K562 (cell line): ENCODE data around the gene MYO6. TPM values are rescaled to one million over a fixed set of nuclear protein-coding genes. Genes with fewer than 3 reads are reported as not detected.

ENCODE experiments used
- ATAC-seq: fragments of 200-7000 bp; cut with Tn5 transposase; 3 replicates; pipeline ENCODE4 v1.9.1; 2020; ENCODE audit warnings: moderate library complexity
- BruUV-seq: library from RNA; stranded (reverse); fragments of 400-500 nt; replicated peaks from 2 replicates; lab custom pipeline; 2021; lab: Mats Ljungman, UMichigan
- CTCF ChIA-PET: fragments of 300-600 bp; formaldehyde crosslinking; extraction: SDS; loops from one replicate; lab custom pipeline; 2021; ENCODE audit warnings: low intra/inter-chr PET ratio; lab: Yijun Ruan, JAX
- POLR2A ChIA-PET: fragments of 300-600, 350-650 bp; sonication (Branson Sonifier 250); formaldehyde crosslinking; extraction: SDS; loops from one replicate; lab custom pipeline; 2021; ENCODE audit warnings: antibody characterized with exemption, inconsistent platforms; lab: Yijun Ruan, JAX
- DNase-seq, 4 experiments: peaks; one replicate each; pipeline versions ENCODE4 v3.0.0 to v3.0.0-alpha.2; 2011 to 2018; ENCODE audit warnings: low spot score in 3 of 4, mixed read lengths in 3 of 4; ENCODE audit errors: extremely low read depth in 1 of 4
- FAIRE-seq: peaks from 2 replicates; lab custom pipeline; 2011; peaks lifted over from hg19 to GRCh38; lab: Jason Lieb, UNC
- H2AFZ ChIP-seq: 2 replicates; pipeline ENCODE4 v1.6.0; 2011; ENCODE audit warnings: low read depth, low read length, control low read depth, inconsistent platforms
- H3K27ac ChIP-seq: fragments of 200-600 bp; 3 replicates; pipeline ENCODE4 v1.8.0; 2011; ENCODE audit warnings: low read depth, mild to moderate bottlenecking, control low read depth, inconsistent platforms, low read length, moderate library complexity, mixed read lengths; ENCODE audit errors: extremely low read depth
- H3K27me3 ChIP-seq, 2 experiments: fragments of 300-600 bp in 1 of 2; 2 replicates in 1 of 2; 3 replicates in 1 of 2; pipeline versions ENCODE4 v1.6.0 to v1.8.0; 2011; ENCODE audit warnings: inconsistent platforms in 2 of 2, low read length in 2 of 2, mild to moderate bottlenecking in 1 of 2, mixed read lengths in 1 of 2, moderate library complexity in 1 of 2; ENCODE audit not compliant: control insufficient read depth in 2 of 2, insufficient read depth in 2 of 2
- H3K36me3 ChIP-seq: fragments of 300-600 bp; 3 replicates; pipeline ENCODE4 v1.8.0; 2011; ENCODE audit warnings: mild to moderate bottlenecking, low read length, inconsistent platforms; ENCODE audit not compliant: control insufficient read depth, insufficient read depth
- H3K4me1 ChIP-seq, 2 experiments: fragments of 200-600 bp in 1 of 2; replicated peaks in 1 of 2; 2 replicates in 1 of 2; 3 replicates in 1 of 2; pipeline versions ENCODE4 v1.5.1 to v1.8.0; 2011; ENCODE audit warnings: inconsistent platforms in 2 of 2, low read length in 2 of 2, mild to moderate bottlenecking in 1 of 2, mixed read lengths in 1 of 2, moderate library complexity in 1 of 2; ENCODE audit not compliant: control insufficient read depth in 2 of 2, insufficient read depth in 2 of 2
- H3K4me2 ChIP-seq: 2 replicates; pipeline ENCODE4 v1.6.1; 2011; ENCODE audit warnings: low read length, control low read depth, inconsistent platforms, mixed read lengths; ENCODE audit not compliant: insufficient read depth
- H3K4me3 ChIP-seq: fragments of 200-600 bp; sonication (generic), shearing (Covaris generic); 2 replicates; pipeline ENCODE4 v1.5.1; 2016; ENCODE audit warnings: control low read depth, inconsistent platforms
- H3K79me2 ChIP-seq: fragments of 200-600 bp; 3 replicates; pipeline ENCODE4 v1.8.0; 2011; ENCODE audit warnings: low read length, inconsistent platforms; ENCODE audit not compliant: control insufficient read depth, insufficient read depth
- H3K9ac ChIP-seq, 2 experiments: 2 replicates each; pipeline versions ENCODE4 v1.6.0 to v1.6.1; 2011; ENCODE audit warnings: low read depth in 2 of 2, low read length in 2 of 2, control low read depth in 1 of 2, inconsistent platforms in 1 of 2, mild to moderate bottlenecking in 1 of 2, mixed read lengths in 1 of 2; ENCODE audit not compliant: insufficient read depth in 1 of 2
- H3K9me1 ChIP-seq: one replicate; pipeline ENCODE4 v1.6.0; 2011; ENCODE audit warnings: inconsistent platforms, mild to moderate bottlenecking, low read length, moderate library complexity; ENCODE audit not compliant: control insufficient read depth, insufficient read depth
- H3K9me3 ChIP-seq: replicated peaks from 2 replicates; pipeline ENCODE4 v1.5.1; 2011; ENCODE audit warnings: low read depth, low read length, inconsistent platforms; ENCODE audit not compliant: control insufficient read depth, insufficient read depth
- H4K20me1 ChIP-seq: replicated peaks from 2 replicates; pipeline ENCODE4 v1.6.1; 2011; ENCODE audit warnings: low read length, inconsistent platforms, mixed read lengths; ENCODE audit not compliant: control insufficient read depth, insufficient read depth
- E2F1 ChIP-seq: sonication (generic); formaldehyde crosslinking; IDR thresholded peaks from 2 replicates; pipeline ENCODE4 v1.8.1; 2023; ENCODE audit warnings: mild to moderate bottlenecking, missing genetic modification reagents, moderate library complexity
- ELF2 ChIP-seq: fragments of 250-450 bp; sonication (Bioruptor Pico); IDR thresholded peaks from 2 replicates; pipeline ENCODE4 v1.5.0; 2021; ENCODE audit warnings: mild to moderate bottlenecking
- HDAC6 ChIP-seq: IDR thresholded peaks from 2 replicates; pipeline ENCODE4 v1.6.1; 2012; ENCODE audit warnings: low read depth, mild to moderate bottlenecking, control low read depth, inconsistent platforms, low read length, moderate library complexity
- HIVEP1 ChIP-seq: fragments of 250-450 bp; sonication (Bioruptor Pico); IDR thresholded peaks from 2 replicates; pipeline ENCODE4 v1.4.0; 2020; ENCODE audit warnings: mild to moderate bottlenecking
- KHSRP ChIP-seq: fragments of 450-650 bp; IDR thresholded peaks from 2 replicates; pipeline ENCODE4 v1.6.1; 2017
- MCM2 ChIP-seq: fragments of 450-650 bp; IDR thresholded peaks from 2 replicates; pipeline ENCODE4 v1.6.1; 2017; ENCODE audit warnings: low read depth, mild to moderate bottlenecking
- NFIX ChIP-seq: fragments of 250-450 bp; sonication (Bioruptor Pico); IDR thresholded peaks from 2 replicates; pipeline ENCODE4 v1.4.0; 2020; ENCODE audit warnings: low read depth, mild to moderate bottlenecking, moderate library complexity
- SMARCA5 ChIP-seq: fragments of 450-650 bp; IDR thresholded peaks from 2 replicates; pipeline ENCODE4 v1.6.1; 2016
- SNAPC5 ChIP-seq: fragments of 250-450 bp; sonication (Bioruptor Pico); IDR thresholded peaks from 2 replicates; pipeline ENCODE4 v1.8.0; 2021; ENCODE audit warnings: moderate library complexity, mild to moderate bottlenecking, inconsistent platforms
- ZNF175 ChIP-seq: fragments of 200-800 bp; sonication (Bioruptor generic); IDR thresholded peaks from 2 replicates; pipeline ENCODE4 v1.6.1; 2016; ENCODE audit warnings: low read depth, mild to moderate bottlenecking, missing genetic modification characterization, missing compliant biosample characterization
- ZNF609 ChIP-seq: sonication (generic); formaldehyde crosslinking; IDR thresholded peaks from 2 replicates; pipeline ENCODE4 v1.8.1; 2023; ENCODE audit warnings: missing genetic modification reagents, mild to moderate bottlenecking, borderline replicate concordance
- WGBS: fragments of 100-300 bp; shearing (Covaris generic); methylation state at CpG from one replicate; pipeline ENCODE4 v1.1.6; 2016; ENCODE audit warnings: low coverage, mixed read lengths; ENCODE audit not compliant: insufficient coverage; ENCODE audit errors: missing lambda C conversion rate; 5-methylcytosine and 5-hydroxymethylcytosine counted together
- in situ Hi-C: fragments of 300-500 bp; cut with MboI; formaldehyde crosslinking; loops from 4 replicates; pipeline ENCODE4 v1.15.0; 2018; ENCODE audit warnings: inconsistent platforms, mixed read lengths
- intact Hi-C: fragments of 100-400 bp; cut with micrococcal nuclease; formaldehyde crosslinking; loops from 2 replicates; pipeline ENCODE4 v1.14.2; 2022
- polyA plus RNA-seq, 8 experiments: library from polyadenylated mRNA; depleted of rRNA in 4 of 8; stranded (reverse) in 5 of 8; unstranded in 3 of 8; fragments of >200 nt; fragmentation: Nextera tagmentation in 2 of 8; fragmentation: Illumina TruSeq in 1 of 8; extraction: Ambion mirVana in 2 of 8; extraction: Trizol in 1 of 8; gene quantifications; 2 replicates each; pipeline versions ENCODE4 v1.2.1 to v1.2.3, GENCODE V29; 2011 to 2014; ENCODE audit warnings: inconsistent platforms in 1 of 8, missing spikeins in 1 of 8
- total RNA-seq, 7 experiments: library from RNA; depleted of rRNA in 6 of 7; stranded (reverse); fragments of >200 nt in 6 of 7; fragmentation: Illumina TruSeq in 2 of 7; extraction: Trizol in 2 of 7; gene quantifications; 2 replicates each; pipeline versions ENCODE4 v1.2.1 to v1.2.3, GENCODE V29; 2011 to 2021; ENCODE audit warnings: low replicate concordance in 1 of 7

MYO6 gene
- total and polyA plus RNA-seq, 9 of the 15 experiments (the other 6 are each of a cell fraction or from before 2014, with no cell fraction given): 1.3 to 5.5 (median 2.7) TPM

- WGBS: 0% methylated on average over 1 of the region's 1 CpG
- FAIRE-seq: no peak
- no TSS peak for BruUV-seq
- Histone ChIP-seq H3K9ac (no peak overlapping the region), H3K27me3 (no peaks in the 10 kb centered on the region; a peak in 1 of 5 replicates), H4K20me1 (no peaks in the 10 kb centered on the region), H3K4me2 (no peak overlapping the region), H2AFZ (no peak overlapping the region), H3K4me1 (no peaks in the 10 kb centered on the region; a peak in 1 of 5 replicates), H3K27ac (no peak overlapping the region), H3K9me3 (no peaks in the 10 kb centered on the region), H3K4me3 (no peak overlapping the region), H3K79me2 (no peaks in the 10 kb centered on the region), H3K9me1 (no peaks in the 10 kb centered on the region), H3K36me3 (no peaks in the 10 kb centered on the region)
- no peak for DNase-seq
- in situ Hi-C loops (no loop called here), intact Hi-C loops (no loop called here)
- no peak for TF ChIP-seq ELF2 (CRISPR knock-in tag)
- TF ChIP-seq NFIX (CRISPR knock-in tag): no peak
- TF ChIP-seq HIVEP1 (CRISPR knock-in tag): no peak
- TF ChIP-seq ZNF175: no peak
- no peak for TF ChIP-seq KHSRP
- no peak for TF ChIP-seq ZNF609 (CRISPR knock-in tag)
- no peak for TF ChIP-seq SMARCA5
- no peak for TF ChIP-seq MCM2
- TF ChIP-seq SNAPC5 (CRISPR knock-in tag): no peak
- no peak for TF ChIP-seq HDAC6
- no peak for TF ChIP-seq E2F1 (CRISPR knock-in tag)
- ChIA-PET CTCF (no interaction called here), POLR2A (interaction anchor here (0.6 kb wide), 1 partner anchor 187 kb away, joined by 3 read pairs; no protein-coding TSS in a partner anchor)
- ATAC-seq: no peak
These were observed 39.9 kb downstream of the MYO6 start for GRCh38 chr6:75788894-75789293.
